ENCODE data around the gene LRMDA.
"Not testable (repeated sequence)": the region's sequence is repeated elsewhere in the genome, so short reads cannot be mapped to it uniquely, and the experiment has no call there.

Gene LRMDA

GRCh38 chr10:75613685-75614504 is 182.5 kb downstream of the LRMDA start:
- no peak for DNase-seq (ENCODE audit: low read depth)

- no peak for DNase-seq (ENCODE audit: low read depth)
Measured at GRCh38 chr10:75616076-75616475, 184.7 kb downstream of the LRMDA start.

- no peak for DNase-seq (ENCODE audit: low read depth)
Measured at GRCh38 chr10:75616874-75617478, 185.6 kb downstream of the LRMDA start.

- DNase-seq (ENCODE audit: low read depth), result no peak
Measured at GRCh38 chr10:75617485-75618155, 186.2 kb downstream of the LRMDA start.

- no peak for DNase-seq (ENCODE audit: low read depth)
Measured at GRCh38 chr10:75619635-75620034, 188.2 kb downstream of the LRMDA start.

- no peak for DNase-seq (ENCODE audit: low read depth)
Measured at GRCh38 chr10:75620356-75620755, 188.9 kb downstream of the LRMDA start.

GRCh38 chr10:75621003-75621402 is 189.6 kb downstream of the LRMDA start:
- not testable (repeated sequence) for DNase-seq (ENCODE audit: low read depth)

- no peak for DNase-seq (ENCODE audit: low read depth)
Measured at GRCh38 chr10:75622503-75622902, 191.1 kb downstream of the LRMDA start.

- no peak for DNase-seq (ENCODE audit: low read depth)
Measured at GRCh38 chr10:75623310-75624093, 192.1 kb downstream of the LRMDA start.

- no peak for DNase-seq (ENCODE audit: low read depth)
Measured at GRCh38 chr10:75624638-75625037, 193.2 kb downstream of the LRMDA start.

- no peak for DNase-seq (ENCODE audit: low read depth)
Measured at GRCh38 chr10:75630746-75631145, 199.3 kb downstream of the LRMDA start.

- DNase-seq (ENCODE audit: low read depth), result no peak
Measured at GRCh38 chr10:75632805-75633462, 201.5 kb downstream of the LRMDA start.

GRCh38 chr10:75633568-75633967 is 202.1 kb downstream of the LRMDA start:
- no peak for DNase-seq (ENCODE audit: low read depth)

GRCh38 chr10:75634947-75635346 is 203.5 kb downstream of the LRMDA start:
- DNase-seq (ENCODE audit: low read depth), result no peak

- DNase-seq (ENCODE audit: low read depth), result no peak
Measured at GRCh38 chr10:75638752-75639151, 207.3 kb downstream of the LRMDA start.

- DNase-seq (ENCODE audit: low read depth), result no peak
Measured at GRCh38 chr10:75639736-75640135, 208.3 kb downstream of the LRMDA start.

GRCh38 chr10:75640381-75640780 is 209.0 kb downstream of the LRMDA start:
- no peak for DNase-seq (ENCODE audit: low read depth)

- DNase-seq (ENCODE audit: low read depth), result no peak
Measured at GRCh38 chr10:75640803-75641202, 209.4 kb downstream of the LRMDA start.

GRCh38 chr10:75643405-75643804 is 212.0 kb downstream of the LRMDA start:
- DNase-seq (ENCODE audit: low read depth), result no peak

GRCh38 chr10:75643944-75644692 is 212.7 kb downstream of the LRMDA start:
- no peak for DNase-seq (ENCODE audit: low read depth)

- no peak for DNase-seq (ENCODE audit: low read depth)
Measured at GRCh38 chr10:75645704-75646103, 214.3 kb downstream of the LRMDA start.

Data from activated T-cell treated with anti-CD3 and anti-CD28 coated beads for 24 hours (primary cell).